HG02642 (cell line): Measurements from ENCODE around the gene CHST3.

Experiments
- ATAC-seq: cut with Tn5 transposase; IDR thresholded peaks from one replicate; pipeline ENCODE4 v1.9.1; 2021; ENCODE audit warnings: mild to moderate bottlenecking; ENCODE audit not compliant: unreplicated experiment, poor library complexity

Gene CHST3

GRCh38 chr10:72008096-72008981 lies 44.1 kb downstream of the CHST3 start:
- no peak for ATAC-seq

GRCh38 chr10:72009051-72009424 lies 44.8 kb downstream of the CHST3 start:
- no peak for ATAC-seq

DNA sequence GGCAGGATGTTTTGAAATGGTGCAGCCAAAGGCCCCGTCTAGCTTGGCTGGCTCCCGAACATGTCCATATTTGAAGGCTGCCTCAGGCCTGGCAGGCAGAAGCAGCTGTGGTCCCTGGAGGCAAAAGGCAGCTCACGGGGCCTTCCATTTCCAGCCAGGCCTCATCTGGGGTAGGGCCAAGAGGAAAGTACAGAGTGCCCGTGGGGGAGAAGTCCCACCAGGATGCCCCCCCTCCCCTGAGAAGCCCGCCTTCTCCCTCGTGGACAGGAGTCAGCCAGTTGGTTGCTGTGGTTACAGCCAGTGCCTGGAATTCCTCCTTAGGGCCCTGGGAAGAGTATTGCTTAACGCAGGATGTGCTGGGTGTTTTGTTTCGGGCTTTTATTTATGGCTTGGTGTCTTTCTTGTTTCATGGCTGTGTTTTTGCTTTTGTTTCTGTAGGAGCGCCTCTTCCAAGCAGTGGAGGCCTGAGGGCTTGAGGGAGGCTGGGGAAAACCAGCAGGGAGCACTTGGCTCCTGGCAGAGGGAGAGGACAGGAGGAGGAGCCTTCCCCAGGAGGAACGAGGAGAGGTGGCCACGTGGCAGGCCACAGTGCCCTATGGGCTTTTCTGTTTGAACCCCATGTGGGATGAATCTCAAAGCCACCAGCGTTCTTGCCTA lies 45.4 kb downstream of the CHST3 start:
- ATAC-seq, result no peak

- ATAC-seq, result no peak
These were observed 46.2 kb downstream of the CHST3 start for GRCh38 chr10:72010234-72010973.

GRCh38 chr10:72011016-72011415 lies 46.8 kb downstream of the CHST3 start:
- no peak for ATAC-seq

DNA sequence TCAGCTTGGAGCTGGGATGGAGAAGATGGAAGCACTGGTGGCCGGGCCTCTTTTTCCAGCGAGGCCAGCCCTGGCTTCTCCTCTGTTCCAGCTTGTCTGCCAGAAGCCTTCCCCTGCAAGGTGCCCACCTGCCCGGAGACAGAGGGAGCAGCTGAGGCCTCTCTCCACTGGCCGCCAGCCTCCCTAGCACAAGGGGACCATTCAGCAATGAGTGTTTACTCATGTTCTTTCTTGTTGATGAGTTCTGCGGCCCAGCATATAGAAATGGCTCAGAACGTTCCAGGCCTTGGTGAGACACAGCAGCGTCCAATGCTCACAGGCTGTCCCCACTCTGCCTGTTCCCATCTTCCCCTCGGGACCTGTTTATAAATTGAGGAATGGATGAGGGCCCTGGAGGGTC lies 47.3 kb downstream of the CHST3 start:
- ATAC-seq, result no peak

GRCh38 chr10:72011976-72012512 lies 47.8 kb downstream of the CHST3 start:
- ATAC-seq, result no peak

DNA sequence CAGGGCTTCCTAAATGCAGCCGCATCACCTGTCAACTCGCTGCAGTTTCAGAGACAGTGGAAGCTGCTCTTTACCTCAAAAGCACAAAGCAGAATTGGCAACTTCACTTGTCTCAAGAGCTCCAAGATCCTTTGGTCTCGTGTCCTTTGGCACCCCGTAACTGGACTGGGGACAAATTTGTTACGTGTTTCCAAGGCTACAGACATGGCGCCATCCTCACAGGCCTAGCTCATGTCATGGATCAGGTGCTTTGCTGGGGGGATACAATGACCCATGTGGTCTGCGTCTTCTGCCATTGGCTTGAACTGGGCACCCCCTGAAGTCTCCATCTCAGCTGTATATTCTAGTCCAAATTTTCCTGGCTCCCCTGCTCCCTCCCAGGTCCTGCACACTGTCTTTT lies 48.6 kb downstream of the CHST3 start:
- no peak for ATAC-seq

GRCh38 chr10:72013202-72013945 lies 49.2 kb downstream of the CHST3 start:
- ATAC-seq, result no peak

DNA sequence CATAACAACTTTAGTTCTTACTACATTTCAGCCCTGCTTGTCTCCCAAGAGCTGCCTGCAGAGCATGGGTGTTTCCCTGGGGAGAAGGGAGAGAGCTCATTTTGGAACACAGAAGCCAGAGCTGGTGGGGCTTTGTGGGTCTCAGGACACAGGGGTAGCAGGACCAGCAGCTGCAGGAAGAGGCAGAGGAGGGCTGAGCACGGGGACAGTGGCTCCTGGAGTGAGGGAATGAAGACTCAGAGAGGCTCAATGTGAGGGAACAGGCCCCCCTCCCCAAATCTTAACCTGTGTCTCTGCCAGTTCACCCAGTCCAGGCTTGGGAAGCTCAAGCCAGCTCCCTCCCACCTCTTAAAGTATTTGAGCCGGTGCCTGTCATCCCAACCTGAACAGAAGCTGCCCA lies 50.0 kb downstream of the CHST3 start:
- no peak for ATAC-seq

DNA sequence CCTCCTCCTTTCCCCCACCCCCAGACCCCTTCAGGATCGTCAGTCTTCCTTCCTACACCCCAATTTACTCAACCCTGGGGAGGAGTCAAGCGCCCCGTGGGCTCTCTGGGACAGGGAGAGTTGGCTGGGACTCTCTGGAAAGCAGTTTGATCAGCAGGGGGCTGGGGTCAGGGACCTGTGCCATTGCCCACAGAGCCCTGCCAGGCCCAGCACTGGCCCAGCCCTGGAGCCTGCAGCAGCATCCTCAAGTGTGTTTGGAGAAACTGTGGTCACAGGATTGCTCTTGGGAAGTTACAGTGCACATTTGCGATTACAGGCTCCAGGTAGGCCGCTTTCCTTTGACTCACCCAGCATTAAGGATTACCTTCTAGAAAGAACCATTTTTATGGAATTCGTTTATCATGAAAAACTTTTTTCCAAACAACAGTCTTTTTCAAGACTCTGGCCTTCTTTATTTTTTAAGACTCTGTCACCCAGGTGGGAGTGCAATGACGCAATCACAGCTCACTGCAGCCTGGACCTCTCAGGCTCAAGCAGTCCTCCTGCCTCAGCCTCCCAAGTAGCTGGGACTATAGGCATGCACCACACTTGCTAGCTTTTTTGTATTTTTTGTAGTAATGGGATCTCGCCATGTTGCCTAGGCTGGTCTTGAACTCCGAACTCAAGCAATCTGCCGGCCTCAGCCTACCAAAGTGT lies 50.7 kb downstream of the CHST3 start:
- ATAC-seq, result no peak

DNA sequence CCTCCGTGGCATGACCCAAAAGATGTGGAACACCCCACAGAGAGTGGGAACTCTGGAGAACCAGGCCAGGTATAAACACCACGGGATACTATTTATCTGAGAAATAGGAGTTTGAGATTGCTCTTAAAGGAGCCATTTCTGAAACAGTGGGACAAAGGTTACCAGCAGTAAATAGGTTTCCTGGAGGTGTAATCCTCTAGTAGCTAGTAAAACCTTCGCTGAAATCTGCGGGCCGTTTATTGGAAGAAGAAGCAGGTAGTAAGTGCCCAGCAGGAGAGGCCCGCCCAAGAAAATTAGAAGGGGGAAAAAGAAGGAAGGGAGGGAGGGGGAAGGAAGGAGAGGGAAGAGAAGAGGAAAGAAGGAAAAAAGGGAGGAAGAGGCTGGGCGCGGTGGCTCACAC lies 51.6 kb downstream of the CHST3 start:
- no peak for ATAC-seq

- ATAC-seq, result no peak
These were observed 52.6 kb downstream of the CHST3 start for GRCh38 chr10:72016608-72017300.

DNA sequence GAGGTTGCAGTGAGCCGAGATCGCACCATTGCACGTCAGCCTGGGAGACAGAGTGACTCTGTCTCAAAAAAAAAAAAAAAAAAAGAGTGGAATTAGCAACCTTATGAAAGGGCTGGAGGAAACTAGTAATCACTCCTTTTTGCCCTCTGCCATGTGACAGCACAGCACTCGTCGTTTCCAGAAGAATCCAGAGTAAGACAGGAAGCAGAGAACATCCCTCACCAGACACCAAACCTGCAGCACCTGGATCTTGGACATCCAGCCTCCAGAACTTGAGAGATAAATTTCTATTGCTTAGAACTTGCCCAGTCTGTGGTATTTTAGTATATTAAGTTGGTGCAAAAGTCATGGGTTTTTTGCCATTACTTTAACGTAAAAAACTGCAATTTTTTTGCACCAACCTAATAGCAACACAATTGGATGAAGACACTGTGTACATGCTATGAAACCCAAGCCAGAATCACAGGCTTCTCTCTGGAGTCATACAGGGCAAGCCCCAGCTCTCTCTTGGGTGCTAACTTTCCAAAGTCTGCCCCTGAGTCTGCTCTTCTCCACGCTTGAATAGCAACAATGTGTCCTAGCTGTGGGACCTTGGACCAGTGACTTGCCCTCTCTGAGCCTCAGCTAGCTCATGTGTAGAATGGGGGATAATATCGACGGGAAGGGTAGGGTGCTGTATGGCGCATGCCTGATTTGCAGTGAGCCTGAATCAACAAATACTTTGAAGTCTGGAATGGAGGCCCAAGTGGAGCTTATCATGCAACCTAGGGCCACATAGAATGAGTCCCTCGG lies 55.1 kb downstream of the CHST3 start:
- no peak for ATAC-seq

- ATAC-seq, result no peak
These were observed 57.0 kb downstream of the CHST3 start for GRCh38 chr10:72020914-72021809.

DNA sequence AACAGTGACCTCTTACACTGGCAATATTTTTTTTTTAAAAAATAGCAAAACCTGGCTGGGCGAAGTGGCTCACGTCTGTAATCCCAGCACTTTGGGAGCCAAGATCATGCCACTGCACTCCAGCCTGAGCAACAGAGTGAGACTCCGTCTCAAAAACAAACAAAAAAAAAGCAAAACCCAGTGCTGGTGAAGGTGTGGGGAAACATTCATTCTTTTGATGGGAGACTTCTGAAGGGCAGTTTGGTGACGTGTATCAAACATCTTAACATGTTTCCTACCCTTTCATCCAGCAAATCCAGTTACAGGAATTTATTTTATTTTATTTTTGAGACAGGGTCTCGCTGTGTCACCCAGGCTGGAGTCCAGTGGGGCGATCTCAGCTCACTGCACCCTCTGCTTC lies 58.0 kb downstream of the CHST3 start:
- no peak for ATAC-seq

GRCh38 chr10:72024596-72024995 lies 60.4 kb downstream of the CHST3 start:
- ATAC-seq, result no peak
